WTC11 (cell line): ENCODE data around the gene TMEM236. TPM values are rescaled to one million over a fixed set of nuclear protein-coding genes. Genes with fewer than 3 reads are reported as not detected.

Source experiments
- ATAC-seq: fragments of 200-7000 bp; cut with Tn5 transposase; 2 replicates; pipeline ENCODE4 v1.10.0; 2021; ENCODE audit warnings: mild to moderate bottlenecking, moderate library complexity
- CTCF ChIA-PET: fragments of 300-600 bp; sonication (Branson Sonifier 250); formaldehyde crosslinking; loops from one replicate; lab custom pipeline; 2021; ENCODE audit warnings: antibody characterized with exemption; lab: Charles Lee
- POLR2A ChIA-PET: fragments of 350-600 bp; sonication (Branson Sonifier 250); formaldehyde crosslinking; loops from one replicate; lab custom pipeline; 2021; ENCODE audit warnings: antibody characterized with exemption; lab: Charles Lee
- DNase-seq: peaks from one replicate; pipeline ENCODE4 v3.0.0; 2021; ENCODE audit warnings: low spot score
- H3K27ac Mint-ChIP-seq: 2 replicates; pipeline ENCODE4 v1.8.0; 2021; ENCODE audit warnings: mixed read lengths
- H3K27me3 Mint-ChIP-seq: 2 replicates; pipeline ENCODE4 v1.8.0; 2021; ENCODE audit warnings: low read depth, mild to moderate bottlenecking, moderate library complexity, mixed read lengths
- H3K36me3 Mint-ChIP-seq: 2 replicates; pipeline ENCODE4 v1.8.0; 2021; ENCODE audit warnings: mixed read lengths
- H3K4me1 Mint-ChIP-seq: 2 replicates; pipeline ENCODE4 v1.8.0; 2022; ENCODE audit warnings: mixed read lengths
- H3K4me3 Mint-ChIP-seq: 2 replicates; pipeline ENCODE4 v1.8.0; 2021; ENCODE audit warnings: mild to moderate bottlenecking, moderate library complexity, mixed read lengths
- H3K9me3 Mint-ChIP-seq: 2 replicates; pipeline ENCODE4 v1.8.0; 2021; ENCODE audit warnings: mixed read lengths
- AFF4 ChIP-seq: sonication (generic); formaldehyde crosslinking; IDR thresholded peaks from 2 replicates; pipeline ENCODE4 v1.8.1; 2023; ENCODE audit warnings: mild to moderate bottlenecking, missing genetic modification reagents, borderline replicate concordance
- EMX1 ChIP-seq: fragments of 250-450 bp; sonication (Bioruptor Pico); IDR thresholded peaks from 2 replicates; pipeline ENCODE4 v1.8.0; 2021; ENCODE audit warnings: mild to moderate bottlenecking
- FOXJ3 ChIP-seq: sonication (generic); formaldehyde crosslinking; IDR thresholded peaks from 2 replicates; pipeline ENCODE4 v1.9.0; 2021; ENCODE audit warnings: missing genetic modification reagents, mild to moderate bottlenecking, borderline replicate concordance
- FOXK1 ChIP-seq: sonication (generic); formaldehyde crosslinking; IDR thresholded peaks from 2 replicates; pipeline ENCODE4 v1.8.0; 2022; ENCODE audit warnings: mild to moderate bottlenecking, moderate library complexity, missing genetic modification reagents
- GRHL2 ChIP-seq: fragments of 250-450 bp; sonication (Bioruptor Pico); IDR thresholded peaks from 2 replicates; pipeline ENCODE4 v1.8.0; 2022; ENCODE audit warnings: mild to moderate bottlenecking, moderate library complexity; ENCODE audit not compliant: insufficient replicate concordance, severe bottlenecking
- GTF2I ChIP-seq: fragments of 250-450 bp; sonication (Bioruptor Pico); conservative IDR thresholded peaks from 2 replicates; pipeline ENCODE4 v1.4.0; 2021; ENCODE audit warnings: mild to moderate bottlenecking
- HMGXB4 ChIP-seq: sonication (generic); formaldehyde crosslinking; IDR thresholded peaks from 2 replicates; pipeline ENCODE4 v1.8.1; 2023; ENCODE audit warnings: mild to moderate bottlenecking, moderate library complexity, missing genetic modification reagents
- JUN ChIP-seq: sonication (generic); formaldehyde crosslinking; IDR thresholded peaks from 2 replicates; pipeline ENCODE4 v1.8.0; 2023; ENCODE audit warnings: mild to moderate bottlenecking, missing genetic modification reagents
- MAX ChIP-seq: sonication (generic); formaldehyde crosslinking; IDR thresholded peaks from 2 replicates; pipeline ENCODE4 v1.8.0; 2022; ENCODE audit warnings: mild to moderate bottlenecking, missing genetic modification reagents
- NR2C2 ChIP-seq: sonication (generic); formaldehyde crosslinking; IDR thresholded peaks from 2 replicates; pipeline ENCODE4 v1.8.0; 2022; ENCODE audit warnings: mild to moderate bottlenecking, missing genetic modification reagents
- PREB ChIP-seq: sonication (generic); formaldehyde crosslinking; IDR thresholded peaks from 2 replicates; pipeline ENCODE4 v1.8.1; 2022; ENCODE audit warnings: mild to moderate bottlenecking, missing genetic modification reagents, moderate library complexity, borderline replicate concordance
- RELA ChIP-seq: sonication (generic); formaldehyde crosslinking; IDR thresholded peaks from 2 replicates; pipeline ENCODE4 v1.8.1; 2022; ENCODE audit warnings: missing genetic modification reagents, mild to moderate bottlenecking, borderline replicate concordance
- SMAD3 ChIP-seq: sonication (generic); formaldehyde crosslinking; IDR thresholded peaks from 2 replicates; pipeline ENCODE4 v1.8.0; 2022; ENCODE audit warnings: missing genetic modification reagents, mild to moderate bottlenecking, borderline replicate concordance
- TEAD4 ChIP-seq: sonication (generic); formaldehyde crosslinking; IDR thresholded peaks from 2 replicates; pipeline ENCODE4 v1.8.0; 2022; ENCODE audit warnings: mild to moderate bottlenecking, missing genetic modification reagents
- TP53 ChIP-seq: sonication (generic); formaldehyde crosslinking; IDR thresholded peaks from 2 replicates; pipeline ENCODE4 v1.8.1; 2023; ENCODE audit warnings: mild to moderate bottlenecking, missing genetic modification reagents
- ZBTB43 ChIP-seq: sonication (generic); formaldehyde crosslinking; IDR thresholded peaks from 2 replicates; pipeline ENCODE4 v1.8.1; 2023; ENCODE audit warnings: mild to moderate bottlenecking, missing genetic modification reagents
- ZMAT4 ChIP-seq: fragments of 250-450 bp; sonication (Bioruptor Pico); IDR thresholded peaks from 2 replicates; pipeline ENCODE4 v1.9.0; 2021; ENCODE audit warnings: mild to moderate bottlenecking
- ZNF138 ChIP-seq: sonication (generic); formaldehyde crosslinking; conservative IDR thresholded peaks from 2 replicates; pipeline ENCODE4 v1.8.1; 2022; ENCODE audit warnings: mild to moderate bottlenecking, moderate library complexity, missing genetic modification reagents
- ZNF396 ChIP-seq: fragments of 250-450 bp; sonication (Bioruptor Pico); IDR thresholded peaks from 2 replicates; pipeline ENCODE4 v1.8.0; 2021; ENCODE audit warnings: mild to moderate bottlenecking, moderate library complexity, borderline replicate concordance
- ZSCAN18 ChIP-seq: fragments of 250-450 bp; sonication (Bioruptor Pico); IDR thresholded peaks from 2 replicates; pipeline ENCODE4 v2.1.2; 2022; ENCODE audit warnings: mild to moderate bottlenecking, moderate library complexity
- total RNA-seq: library from RNA; stranded (reverse); gene quantifications from 3 replicates; pipeline ENCODE4 v1.2.3, GENCODE V29; 2021

Gene TMEM236
- total RNA-seq, 1 experiment from 2014 or later = 0.04 TPM

GRCh38 chr10:17768957-17769356 lies 17.0 kb downstream of the TMEM236 start:
- ChIA-PET POLR2A (no interaction called here), CTCF (no interaction called here)
- peaks cover 5% of the 10 kb centered on the region for H3K4me1 Mint-ChIP-seq
- H3K9me3 Mint-ChIP-seq = peaks cover 9% of the 10 kb centered on the region
- no peak overlapping the region for H3K27ac Mint-ChIP-seq
- TF ChIP-seq TEAD4 (CRISPR knock-in tag) (no peak), ZNF138 (no peak), ZNF396 (no peak)
- ATAC-seq = no peak
- H3K36me3 Mint-ChIP-seq = no peaks in the 10 kb centered on the region
- no peak overlapping the region for H3K4me3 Mint-ChIP-seq
- H3K27me3 Mint-ChIP-seq = peaks cover 38% of the 10 kb centered on the region
- DNase-seq = no peak

GRCh38 chr10:17771017-17771416 lies 19.0 kb downstream of the TMEM236 start:
- ATAC-seq = no peak
- H3K9me3 Mint-ChIP-seq = peaks cover 5% of the 10 kb centered on the region; the same call in 1 of the 2 replicates

More at GRCh38 chr10:17771017-17771416, 19.0 kb downstream of the TMEM236 start:
- Mint-ChIP-seq H3K4me3 (no peak overlapping the region), H3K27ac (no peak overlapping the region), H3K27me3 (peaks cover 17% of the 10 kb centered on the region), H3K36me3 (no peaks in the 10 kb centered on the region), H3K4me1 (no peaks in the 10 kb centered on the region)
- DNase-seq = no peak
- ChIA-PET CTCF (no interaction called here), POLR2A (no interaction called here)
- TF ChIP-seq ZBTB43 (CRISPR knock-in tag) = no peak
- no peak for TF ChIP-seq FOXK1
- no peak for TF ChIP-seq MAX (CRISPR knock-in tag)
- no peak for TF ChIP-seq HMGXB4 (CRISPR knock-in tag)
- TF ChIP-seq ZMAT4 = no peak
- no peak for TF ChIP-seq SMAD3 (CRISPR knock-in tag)
- no peak for TF ChIP-seq GRHL2 (CRISPR knock-in tag)
- no peak for TF ChIP-seq NR2C2 (CRISPR knock-in tag)
- no peak for TF ChIP-seq ZSCAN18 (CRISPR knock-in tag)
- TF ChIP-seq TP53 (CRISPR knock-in tag) = no peak
- no peak for TF ChIP-seq EMX1 (CRISPR knock-in tag)
- TF ChIP-seq AFF4 (CRISPR knock-in tag) = no peak
- TF ChIP-seq RELA (CRISPR knock-in tag) = no peak
- no peak for TF ChIP-seq PREB (CRISPR knock-in tag)
- TF ChIP-seq JUN (CRISPR knock-in tag) = no peak
- no peak for TF ChIP-seq GTF2I (CRISPR knock-in tag)
- TF ChIP-seq FOXJ3 (CRISPR knock-in tag) = no peak
